A673 (cell line): ENCODE measurements around the gene TNFRSF11A. TPM values are rescaled to one million over a fixed set of nuclear protein-coding genes. Genes with fewer than 3 reads are reported as not detected.

Source experiments
- BruUV-seq: library from RNA; stranded (reverse); fragments of 400-500 nt; replicated peaks from 2 replicates; lab custom pipeline; 2021; lab: Mats Ljungman, UMichigan
- CTCF ChIA-PET: fragments of 300-600 bp; sonication (Branson Sonifier 250); formaldehyde crosslinking; loops from one replicate; lab custom pipeline; 2022; ENCODE audit warnings: antibody characterized with exemption; lab: Charles Lee
- POLR2A ChIA-PET: fragments of 300-600 bp; sonication (Branson Sonifier 250); formaldehyde crosslinking; loops from one replicate; lab custom pipeline; 2022; ENCODE audit warnings: antibody characterized with exemption; ENCODE audit not compliant: low non-redundant PET; lab: Charles Lee
- DNase-seq: peaks from one replicate; pipeline ENCODE4 v3.0.0-alpha.2; 2015; ENCODE audit warnings: low spot score
- H3K27ac ChIP-seq: fragments of 200-600 bp; sonication (generic); 2 replicates; pipeline ENCODE4 v1.5.1; 2016; ENCODE audit warnings: mixed run types, low read depth, mild to moderate bottlenecking, mixed read lengths, antibody characterized with exemption, low read length; ENCODE audit not compliant: poor library complexity, severe bottlenecking
- H3K27me3 ChIP-seq: fragments of 200-600 bp; sonication (generic); replicated peaks from 2 replicates; pipeline ENCODE4 v1.6.1; 2017; ENCODE audit warnings: mixed run types, low read depth, mild to moderate bottlenecking, mixed read lengths, antibody characterized with exemption, low read length; ENCODE audit not compliant: insufficient read depth, poor library complexity
- H3K36me3 ChIP-seq: fragments of 200-600 bp; sonication (generic); 2 replicates; pipeline ENCODE4 v1.6.1; 2016; ENCODE audit warnings: mixed run types, mild to moderate bottlenecking, mixed read lengths, antibody characterized with exemption, low read length; ENCODE audit not compliant: insufficient read depth, poor library complexity, severe bottlenecking
- H3K4me1 ChIP-seq: fragments of 200-600 bp; sonication (generic); 2 replicates; pipeline ENCODE4 v1.6.1; 2017; ENCODE audit warnings: mixed run types, mild to moderate bottlenecking, mixed read lengths, antibody characterized with exemption, low read length; ENCODE audit not compliant: insufficient read depth, poor library complexity, severe bottlenecking
- H3K4me3 ChIP-seq: fragments of 200-600 bp; sonication (generic); 2 replicates; pipeline ENCODE4 v1.5.1; 2016; ENCODE audit warnings: low read depth, mixed run types, mild to moderate bottlenecking, mixed read lengths, low read length; ENCODE audit not compliant: poor library complexity, severe bottlenecking
- H3K9me3 ChIP-seq: fragments of 200-600 bp; sonication (generic); 2 replicates; pipeline ENCODE4 v1.6.1; 2016; ENCODE audit warnings: mixed run types, low read depth, mild to moderate bottlenecking, mixed read lengths, antibody characterized with exemption, low read length; ENCODE audit not compliant: poor library complexity, severe bottlenecking
- EZH2 ChIP-seq: fragments of 200-600 bp; sonication (generic); IDR thresholded peaks from 2 replicates; pipeline ENCODE4 v1.6.1; 2017; ENCODE audit warnings: borderline replicate concordance, low read depth, mild to moderate bottlenecking, mixed read lengths, antibody characterized with exemption, low read length; ENCODE audit not compliant: poor library complexity, severe bottlenecking
- intact Hi-C: fragments of 100-400 bp; cut with micrococcal nuclease; formaldehyde crosslinking; loops from one replicate; pipeline ENCODE4 v1.10.0; 2022; ENCODE audit not compliant: unreplicated experiment
- total RNA-seq: library from RNA; stranded (reverse); gene quantifications from 2 replicates; pipeline ENCODE4 v1.2.3, GENCODE V29; 2021
- TF ChIP-seq, protein P1 (sequence below): fragments of 300-800, 200-600 bp; sonication (generic); conservative IDR thresholded peaks from 2 replicates; pipeline ENCODE4 v1.5.1; 2017; ENCODE audit warnings: low read depth, mild to moderate bottlenecking, antibody characterized with exemption, low read length, moderate library complexity, mixed read lengths

Gene TNFRSF11A
- total RNA-seq, 1 experiment from 2014 or later, result 0.37 TPM

DNA sequence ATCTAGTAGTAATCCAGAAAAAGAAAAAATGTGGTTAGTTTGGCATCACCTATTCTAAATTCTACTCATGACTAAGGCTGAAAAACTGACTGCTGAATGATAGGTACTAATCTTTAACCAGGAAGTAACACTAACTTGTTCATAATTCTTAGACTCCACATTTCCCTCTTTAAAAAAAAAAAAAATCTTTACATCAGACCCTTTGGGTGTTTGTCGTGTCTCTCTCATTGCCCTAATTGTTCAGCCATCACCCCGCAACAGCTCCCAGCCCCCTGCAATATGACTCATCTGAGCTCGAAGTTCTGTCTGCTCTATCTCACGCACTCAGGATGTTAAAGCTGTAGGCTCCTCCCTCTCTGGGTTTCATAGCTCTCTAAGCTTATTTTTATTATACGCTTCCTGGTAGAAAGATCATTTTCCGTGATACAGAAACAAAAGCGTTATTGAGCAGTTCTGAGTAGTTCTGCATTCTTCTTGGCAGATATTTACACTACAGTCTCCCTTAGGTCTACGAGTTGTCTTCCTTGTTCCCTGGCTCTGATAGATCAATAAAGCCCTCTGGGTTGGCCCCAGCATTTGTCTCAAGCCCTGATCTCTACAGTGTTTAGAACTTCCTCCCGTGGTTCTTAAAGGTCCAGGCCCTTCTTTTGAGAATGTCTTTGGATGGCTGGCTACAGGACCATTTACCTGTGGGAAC is 95.6 kb downstream of the TNFRSF11A start:
- H3K27me3 ChIP-seq, result no peaks in the 10 kb centered on the region
- no peak overlapping the region for H3K4me3 ChIP-seq
- POLR2A ChIA-PET, result no interaction called here
- CTCF ChIA-PET, result interaction anchor here (1.5 kb wide), 1 partner anchor 25 kb away, joined by 4 read pairs; no protein-coding TSS in a partner anchor
- intact Hi-C loops, result no loop called here
- TF ChIP-seq, protein P1, sequence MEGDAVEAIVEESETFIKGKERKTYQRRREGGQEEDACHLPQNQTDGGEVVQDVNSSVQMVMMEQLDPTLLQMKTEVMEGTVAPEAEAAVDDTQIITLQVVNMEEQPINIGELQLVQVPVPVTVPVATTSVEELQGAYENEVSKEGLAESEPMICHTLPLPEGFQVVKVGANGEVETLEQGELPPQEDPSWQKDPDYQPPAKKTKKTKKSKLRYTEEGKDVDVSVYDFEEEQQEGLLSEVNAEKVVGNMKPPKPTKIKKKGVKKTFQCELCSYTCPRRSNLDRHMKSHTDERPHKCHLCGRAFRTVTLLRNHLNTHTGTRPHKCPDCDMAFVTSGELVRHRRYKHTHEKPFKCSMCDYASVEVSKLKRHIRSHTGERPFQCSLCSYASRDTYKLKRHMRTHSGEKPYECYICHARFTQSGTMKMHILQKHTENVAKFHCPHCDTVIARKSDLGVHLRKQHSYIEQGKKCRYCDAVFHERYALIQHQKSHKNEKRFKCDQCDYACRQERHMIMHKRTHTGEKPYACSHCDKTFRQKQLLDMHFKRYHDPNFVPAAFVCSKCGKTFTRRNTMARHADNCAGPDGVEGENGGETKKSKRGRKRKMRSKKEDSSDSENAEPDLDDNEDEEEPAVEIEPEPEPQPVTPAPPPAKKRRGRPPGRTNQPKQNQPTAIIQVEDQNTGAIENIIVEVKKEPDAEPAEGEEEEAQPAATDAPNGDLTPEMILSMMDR, result no peak
- TF ChIP-seq EZH2, result no peak
- no TSS peak for BruUV-seq
- peak; percentile 56 for DNase-seq
- no peaks in the 10 kb centered on the region for H3K36me3 ChIP-seq
- H3K27ac ChIP-seq, result no peak overlapping the region
- no peaks in the 10 kb centered on the region for H3K9me3 ChIP-seq
- H3K4me1 ChIP-seq, result peaks cover 5% of the 10 kb centered on the region

- POLR2A ChIA-PET, result interaction anchor here (0.6 kb wide), 1 partner anchor 16 kb away, joined by 4 read pairs; no protein-coding TSS in a partner anchor
- DNase-seq, result peak; percentile 94
- TF ChIP-seq, protein P1, result peak; percentile 88
- no peak for TF ChIP-seq EZH2
- Histone ChIP-seq H3K27ac (no peak overlapping the region), H3K4me3 (peak overlapping the region; percentile 16), H3K9me3 (peaks cover 4% of the 10 kb centered on the region), H3K4me1 (peaks cover 5% of the 10 kb centered on the region), H3K27me3 (no peaks in the 10 kb centered on the region), H3K36me3 (no peaks in the 10 kb centered on the region)
- CTCF ChIA-PET, result interaction anchor here (0.7 to 1.6 kb wide), 9 partner anchors 10 to 557 kb away, joined by 3 to 10 read pairs (median 4); no protein-coding TSS in a partner anchor
- no TSS peak for BruUV-seq
- intact Hi-C loops, result loop anchor here (1.0 to 5.0 kb wide), 2 partner anchors 97 to 159 kb away; partner anchors contain the start of gene ZCCHC2
Measured at GRCh38 chr18:62425465-62426190, 100.5 kb downstream of the TNFRSF11A start.

DNA sequence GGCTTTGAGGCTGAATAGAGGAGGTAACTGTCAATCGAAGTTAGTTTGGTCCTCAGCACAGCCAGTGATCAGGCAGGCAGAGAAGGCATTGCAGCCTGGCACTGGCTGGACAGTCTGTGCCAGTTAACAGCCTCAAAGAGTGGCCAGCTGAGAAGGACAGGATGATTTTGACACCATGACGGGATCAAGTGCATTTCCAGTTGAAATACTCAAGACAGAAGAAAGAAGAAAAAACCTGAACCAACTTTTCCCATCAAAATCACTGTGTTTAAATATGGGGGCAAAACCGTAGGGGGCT is 101.0 kb downstream of the TNFRSF11A start:
- Histone ChIP-seq H3K4me3 (no peak overlapping the region), H3K36me3 (no peaks in the 10 kb centered on the region), H3K27ac (no peak overlapping the region), H3K4me1 (peaks cover 5% of the 10 kb centered on the region), H3K27me3 (no peaks in the 10 kb centered on the region), H3K9me3 (peaks cover 4% of the 10 kb centered on the region)
- ChIA-PET CTCF (interaction anchor here (0.5 to 1.6 kb wide), 8 partner anchors 9 to 556 kb away, joined by 3 to 10 read pairs (median 4); no protein-coding TSS in a partner anchor), POLR2A (no interaction called here)
- no peak for TF ChIP-seq EZH2
- TF ChIP-seq, protein P1, result no peak
- no TSS peak for BruUV-seq
- DNase-seq, result no peak
- intact Hi-C loops, result loop anchor here (5.0 kb wide), 1 partner anchor 96 kb away; the partner anchor contains the start of gene ZCCHC2
